ENCODE data around the gene AGO3.

AGO3 gene

GRCh38 chr1:36098650-36099365 is 167.9 kb downstream of the AGO3 start:
- DNase-seq, result peak; percentile 28

DNA sequence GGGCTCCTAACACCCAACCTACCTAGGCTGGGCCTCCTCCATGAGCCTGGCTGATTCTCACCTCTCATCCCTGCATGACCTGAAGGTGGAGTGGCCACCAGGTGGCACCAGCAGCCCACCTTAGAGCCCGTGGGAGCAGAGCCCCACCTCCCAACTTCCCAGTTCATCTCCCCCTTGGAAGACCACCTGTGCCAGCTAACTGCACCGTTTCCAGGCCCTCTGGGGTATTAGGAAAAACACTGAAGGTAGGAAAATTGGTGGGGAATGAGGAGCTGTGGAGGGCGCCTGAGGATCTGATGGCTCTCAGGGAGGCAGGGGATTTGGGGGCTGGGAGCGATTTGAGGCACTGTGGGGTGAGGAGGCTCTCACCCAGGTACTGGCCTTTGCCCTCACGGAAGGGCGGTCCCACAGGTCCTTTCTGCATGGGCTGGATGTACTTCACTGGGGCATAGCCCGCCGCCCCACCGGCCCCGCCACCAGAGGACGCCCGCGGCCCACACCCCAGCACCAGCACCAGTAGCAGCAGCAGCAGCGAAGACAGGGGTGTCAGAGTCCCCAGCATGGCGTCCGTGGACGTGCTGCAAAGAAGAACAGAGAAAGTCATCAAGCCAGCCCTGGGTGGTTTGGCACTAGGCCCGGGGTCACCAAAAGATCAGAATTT is 168.9 kb downstream of the AGO3 start:
- DNase-seq, result peak; percentile 89

DNA sequence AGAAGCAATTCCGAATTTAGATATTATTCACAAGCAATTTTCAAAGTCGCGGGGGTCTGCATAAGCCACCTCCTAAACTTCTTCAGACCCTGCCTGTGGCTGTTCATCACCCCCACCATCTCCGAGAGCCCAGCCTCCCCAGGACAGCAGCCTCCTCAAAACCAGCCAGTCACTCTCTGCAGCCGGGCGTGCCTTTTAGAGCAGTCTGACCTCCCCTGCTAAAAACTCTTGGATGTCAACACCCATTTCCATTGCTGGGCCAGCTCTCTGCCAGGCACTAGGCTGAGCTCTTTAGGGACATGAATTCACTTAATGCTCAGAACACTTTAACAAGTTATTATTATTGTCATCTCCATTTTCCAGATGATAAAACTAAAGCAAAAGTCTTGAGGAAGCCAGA is 169.5 kb downstream of the AGO3 start:
- peak; percentile 29 for DNase-seq

DNA sequence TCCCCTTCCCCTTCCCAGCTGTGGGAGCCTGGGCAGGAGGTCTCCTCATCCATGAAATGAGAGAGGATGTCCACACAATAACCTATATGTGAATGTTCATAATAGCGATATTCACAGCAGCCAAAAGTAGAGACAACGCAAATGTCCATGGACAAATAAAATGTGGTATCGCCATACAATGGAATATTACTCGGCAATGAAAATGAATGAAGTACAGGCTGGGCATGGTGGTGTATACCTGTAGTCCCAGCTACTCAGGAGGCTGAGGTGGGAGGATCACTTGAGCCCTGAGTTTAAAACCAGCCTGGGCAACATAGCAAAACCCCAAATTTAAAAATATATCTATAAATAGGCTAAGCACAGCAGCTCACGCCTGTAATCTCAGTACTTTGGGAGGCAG is 170.6 kb downstream of the AGO3 start:
- DNase-seq, result no peak

GRCh38 chr1:36106269-36106668 is 175.4 kb downstream of the AGO3 start:
- peak; percentile 23 for DNase-seq

GRCh38 chr1:36107394-36107793 is 176.5 kb downstream of the AGO3 start:
- DNase-seq, result peak; percentile 66

GRCh38 chr1:36108314-36108713 is 177.4 kb downstream of the AGO3 start:
- DNase-seq, result no peak

DNA sequence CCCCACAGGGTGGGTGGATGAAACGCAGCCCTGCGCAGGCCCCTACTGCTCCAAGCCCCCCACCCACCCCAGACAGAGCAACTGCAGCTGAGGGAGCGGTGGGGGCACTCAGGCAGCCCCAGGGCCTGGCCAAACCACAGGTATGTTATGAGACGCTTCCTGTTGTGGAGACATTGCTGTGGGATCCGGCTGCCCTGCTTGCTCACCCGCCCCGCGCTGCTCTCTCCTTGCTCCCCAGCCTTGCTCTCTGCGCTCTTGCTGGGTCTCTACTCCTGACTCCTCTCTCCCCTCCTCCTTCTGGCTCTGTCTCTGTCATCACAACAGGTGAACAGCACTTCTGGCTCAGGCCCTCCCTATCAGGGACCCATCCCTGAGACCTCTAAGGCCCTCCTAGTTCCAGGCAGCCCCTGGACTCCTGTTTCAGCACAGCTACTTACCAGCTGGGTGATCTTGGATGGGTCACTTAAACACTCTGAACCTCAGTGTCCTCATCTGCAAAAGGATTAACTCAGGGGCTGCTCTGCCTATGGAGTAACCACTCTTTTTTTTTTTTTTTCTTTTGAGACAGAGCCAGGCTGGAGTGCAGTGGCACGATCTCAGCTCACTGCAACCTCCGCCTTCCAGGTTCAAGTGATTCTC is 178.3 kb downstream of the AGO3 start:
- DNase-seq, result peak; percentile 76

DNA sequence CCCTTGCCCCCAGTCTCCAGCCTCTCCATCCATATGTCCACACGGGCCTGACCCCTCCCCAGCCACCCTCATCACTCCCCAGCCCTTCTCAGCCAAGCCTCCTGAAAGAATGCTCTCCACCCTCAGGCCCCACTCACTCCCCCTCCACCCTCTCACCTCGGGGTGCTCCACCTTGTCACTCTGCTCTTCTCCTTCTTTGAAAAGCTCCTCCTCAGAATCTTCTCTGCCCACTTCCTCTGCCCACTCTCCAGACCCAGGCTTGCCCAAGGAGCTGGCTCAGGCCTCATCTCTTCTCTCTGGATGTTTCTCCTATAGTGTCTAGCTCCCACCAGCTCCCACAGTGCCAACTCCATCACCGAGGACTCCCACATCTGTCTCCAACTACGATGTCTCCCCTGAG is 180.2 kb downstream of the AGO3 start:
- no peak for DNase-seq

- no peak for DNase-seq
These were observed 181.9 kb downstream of the AGO3 start for GRCh38 chr1:36112823-36113222.

DNA sequence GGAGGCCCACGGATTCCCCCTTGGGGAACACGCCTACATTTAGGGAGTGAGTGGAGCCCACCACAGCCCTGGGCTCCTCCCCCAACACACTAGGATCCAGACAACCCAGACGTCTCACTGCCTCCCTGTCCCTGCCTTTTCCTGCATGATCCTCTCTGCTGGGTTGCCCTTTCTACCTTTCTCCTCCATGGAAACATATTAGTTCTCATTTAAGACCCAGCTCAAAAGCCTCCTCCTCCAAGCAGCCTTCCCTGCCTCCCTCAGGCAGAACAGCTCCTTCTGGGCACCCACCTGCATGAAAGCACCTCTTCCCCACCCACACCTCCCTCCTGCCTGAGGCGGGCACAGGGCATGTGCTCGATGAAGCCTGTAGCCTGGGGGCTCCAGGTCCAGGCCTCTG is 183.5 kb downstream of the AGO3 start:
- DNase-seq, result no peak

- peak; percentile 89 for DNase-seq
These were observed 184.3 kb downstream of the AGO3 start for GRCh38 chr1:36115200-36115669.

DNA sequence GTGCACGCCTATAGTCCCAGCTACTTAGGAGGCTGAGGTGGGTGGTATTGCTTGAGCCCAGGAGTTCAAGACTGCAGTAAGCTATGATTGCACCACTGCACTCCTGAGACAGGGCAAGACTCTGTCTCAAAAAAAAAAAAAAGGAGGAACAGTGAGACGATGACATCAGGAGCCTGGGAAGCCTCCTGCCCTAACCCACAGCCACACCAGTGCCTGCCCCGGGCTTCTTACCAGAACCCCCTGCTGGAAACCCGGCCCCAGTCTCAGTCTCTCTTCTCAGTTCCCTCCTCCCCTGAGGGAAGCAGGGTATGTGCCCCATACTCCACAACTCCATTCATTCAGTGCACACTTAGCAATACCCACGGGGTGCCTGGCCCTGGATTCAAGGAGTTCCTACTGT is 185.0 kb downstream of the AGO3 start:
- DNase-seq, result peak; percentile 36

- DNase-seq, result peak; percentile 88
These were observed 186.0 kb downstream of the AGO3 start for GRCh38 chr1:36116901-36117300.

DNA sequence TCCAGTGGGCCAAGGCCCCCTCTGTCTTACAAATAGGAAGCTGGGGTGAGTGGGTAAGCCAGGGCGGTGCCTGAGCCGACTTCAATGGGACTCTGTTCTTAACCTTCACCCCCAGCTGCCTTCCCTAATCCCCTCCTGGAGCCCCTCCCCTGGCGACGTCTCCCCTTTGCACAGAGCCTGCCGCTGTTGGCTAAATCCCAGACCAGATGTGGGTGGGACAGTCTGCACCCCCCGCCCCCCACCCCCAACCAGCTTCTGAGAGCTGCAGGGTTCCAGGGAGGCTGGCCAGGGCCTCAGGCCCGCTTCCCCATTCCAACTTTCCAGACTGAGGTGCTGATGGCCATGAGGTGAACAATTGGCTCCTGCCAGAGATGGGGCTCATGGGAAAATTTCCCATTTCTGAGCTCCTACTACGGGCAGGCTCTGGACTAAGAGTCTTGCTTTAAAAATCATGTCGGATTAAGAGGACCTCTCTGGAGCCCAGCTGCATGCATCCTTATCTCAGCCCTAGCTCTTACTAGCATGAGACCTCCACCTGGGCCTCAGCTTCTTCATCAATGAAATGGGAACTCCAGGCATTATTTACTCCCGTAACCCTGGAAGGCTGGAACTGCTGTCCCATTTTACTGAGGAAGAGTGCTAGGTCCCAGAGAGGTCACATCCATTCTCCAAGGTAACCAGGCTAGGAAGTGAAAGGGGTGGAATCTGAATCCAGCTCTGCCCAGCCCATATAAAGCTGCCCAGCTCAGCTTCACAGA is 187.7 kb downstream of the AGO3 start:
- no peak for DNase-seq

DNA sequence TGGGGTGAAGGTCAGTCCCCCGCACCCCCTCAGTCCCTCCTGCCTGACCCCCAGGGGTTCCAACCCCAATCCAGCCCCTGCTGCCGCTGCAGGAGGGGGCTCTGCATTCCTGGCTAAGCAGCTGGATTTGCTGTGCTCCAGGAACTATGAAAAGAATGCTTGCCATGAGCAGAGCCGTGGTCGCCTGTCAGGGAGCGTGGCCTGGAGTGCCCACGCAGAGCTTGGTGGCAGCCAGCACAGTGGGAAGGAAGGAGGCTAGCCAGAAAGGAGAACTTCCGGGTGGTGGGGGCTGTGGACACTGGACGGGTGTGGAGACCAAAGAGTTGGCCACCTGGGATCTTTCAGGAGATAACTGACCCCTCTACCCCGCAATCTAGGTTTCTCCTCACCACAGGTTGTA is 188.6 kb downstream of the AGO3 start:
- no peak for DNase-seq
